Measurements from ENCODE around the gene KCNA2. TPM values are rescaled to one million over a fixed set of nuclear protein-coding genes. Genes with fewer than 3 reads are reported as not detected.

KCNA2 gene
- total and polyA plus RNA-seq, 4 donors = 0.02 to 0.68 (median 0.15) TPM

Other genes starting within 250 kb of the KCNA2 start
- gene SLC16A4, start 215.3 kb downstream of the KCNA2 start, total RNA-seq = 10 to 100 TPM in 1 of 2 donors, 1 to 10 TPM in 1; 6.8 to 12.0 TPM
- gene SLC16A4, start 215.3 kb downstream of the KCNA2 start, polyA plus RNA-seq = 1 to 10 TPM; 4.6 to 8.5 TPM
- gene LAMTOR5, start 198.7 kb downstream of the KCNA2 start, total RNA-seq = 100 to 1,000 TPM in 1 of 2 donors, 10 to 100 TPM in 1; 45.6 to 115 TPM
- gene LAMTOR5, start 198.7 kb downstream of the KCNA2 start, polyA plus RNA-seq = 100 to 1,000 TPM; 369 to 427 TPM
- gene PROK1, start 155.2 kb downstream of the KCNA2 start, total RNA-seq = not detected
- gene PROK1, start 155.2 kb downstream of the KCNA2 start, polyA plus RNA-seq = under 1 TPM; 0.05 to 0.22 TPM
- not detected for gene KCNA10, start 87.2 kb downstream of the KCNA2 start, total RNA-seq
- gene KCNA10, start 87.2 kb downstream of the KCNA2 start, polyA plus RNA-seq = not detected
- gene KCNA3, start 68.6 kb upstream of the KCNA2 start, total RNA-seq = 10 to 100 TPM in 1 of 2 donors, 1 to 10 TPM in 1; 5.4 to 10.2 TPM
- 1 to 10 TPM in 1 of 2 donors, under 1 TPM in 1; 0.75 to 2.5 TPM for gene KCNA3, start 68.6 kb upstream of the KCNA2 start, polyA plus RNA-seq